Activated effector memory CD4-positive, alpha-beta T cell treated with Interleukin-2 at 50 U/mL for 16 hours (primary cell): ENCODE results near the gene NOPCHAP1.
"Not testable (repeated sequence)": the region's sequence is repeated elsewhere in the genome, so short reads cannot be mapped to it uniquely, and the experiment has no call there.

Experiments
- DNase-seq: peaks from one replicate; pipeline ENCODE4 v3.0.0-alpha.2; 2020

The NOPCHAP1 gene

DNA sequence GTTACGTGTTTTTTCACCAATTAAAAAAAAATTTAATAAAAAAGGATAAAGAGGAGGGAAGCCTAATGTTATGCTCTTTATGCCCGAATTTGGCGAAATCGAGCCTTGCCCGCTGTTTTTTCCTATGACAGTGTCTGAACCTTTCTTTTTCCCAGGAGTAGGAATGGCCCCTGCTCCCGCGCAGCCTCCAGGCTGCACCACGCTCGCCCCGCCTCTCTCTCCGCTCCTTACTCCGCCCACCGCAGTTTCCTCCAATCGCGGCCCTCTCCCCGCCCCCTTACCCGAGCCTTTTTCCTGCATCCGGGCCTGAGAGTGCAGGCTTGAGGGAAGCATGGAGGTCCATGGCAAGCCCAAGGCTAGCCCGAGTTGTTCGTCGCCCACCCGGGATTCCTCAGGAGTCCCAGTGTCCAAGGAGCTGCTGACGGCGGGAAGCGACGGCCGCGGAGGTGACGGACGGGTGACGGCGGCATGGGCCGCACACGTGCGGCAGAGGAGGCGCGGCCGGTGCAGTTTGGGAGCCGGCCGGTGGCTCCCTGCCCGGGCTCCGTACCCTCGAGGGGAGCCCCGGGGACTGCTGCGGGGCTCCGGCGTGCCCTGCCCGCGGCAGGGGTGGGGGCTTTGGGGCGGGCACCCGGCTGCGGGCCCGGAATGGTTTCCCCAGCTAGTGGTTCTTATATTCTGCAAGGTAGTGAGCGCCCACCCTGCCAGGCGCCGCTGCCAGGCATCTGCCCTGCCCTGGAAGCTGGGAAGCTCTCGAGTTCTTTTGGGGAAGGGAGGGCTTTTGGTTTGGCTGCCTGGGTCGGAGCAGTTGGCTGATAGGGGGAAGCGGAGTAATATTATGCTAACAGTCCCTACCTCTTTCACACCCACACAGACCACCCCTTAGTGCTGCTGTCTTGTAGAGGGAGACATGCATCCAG is at the start of gene NOPCHAP1:
TSS of gene NOPCHAP1 (plus strand) at position 295 of the 920 bp plus-strand sequence. CDS start at position 332, 37 bp downstream.
- peak; percentile 77 for DNase-seq

DNA sequence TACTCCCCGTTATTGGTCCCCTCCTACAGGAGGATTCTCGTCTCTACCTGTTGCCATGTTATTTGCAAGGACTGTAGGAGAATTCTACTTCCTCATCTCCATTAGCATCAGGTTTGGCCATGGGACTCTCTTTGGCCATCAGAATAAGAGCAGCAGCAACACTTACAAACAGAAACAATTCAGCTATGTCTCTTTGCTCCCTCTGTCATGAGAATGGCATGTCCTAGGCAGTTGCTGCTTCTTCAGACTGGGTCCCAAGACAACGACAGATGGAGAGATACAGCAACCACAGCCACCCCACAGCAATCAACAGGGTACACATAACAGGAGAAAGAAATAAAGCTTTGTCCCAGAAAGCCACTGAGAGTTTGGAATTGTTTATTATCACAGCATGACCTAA is 47.7 kb upstream of the NOPCHAP1 start:
- no peak for DNase-seq

GRCh38 chr12:104939089-104939488 is 47.0 kb upstream of the NOPCHAP1 start:
- no peak for DNase-seq

- DNase-seq: no peak
Measured at GRCh38 chr12:104941454-104941853, 44.7 kb upstream of the NOPCHAP1 start.

DNA sequence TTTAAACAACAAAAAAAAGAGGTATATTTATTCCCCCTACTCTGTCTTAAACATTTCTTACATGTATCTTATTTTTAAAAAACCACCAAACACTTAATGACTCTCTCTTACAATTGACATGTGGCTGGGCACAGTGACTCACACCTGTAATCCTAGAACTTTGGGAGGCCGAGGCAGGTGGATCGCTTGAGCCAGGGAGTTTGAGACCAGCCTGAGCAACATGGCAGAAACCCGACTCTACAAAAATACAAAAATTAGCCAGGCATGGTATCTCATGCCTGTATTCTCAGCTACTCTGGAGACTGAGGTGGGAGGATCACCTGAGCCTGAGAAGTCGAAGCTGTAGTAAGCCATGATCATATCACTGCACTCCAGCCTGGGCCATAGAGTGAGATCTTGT is 44.0 kb upstream of the NOPCHAP1 start:
- no peak for DNase-seq

GRCh38 chr12:104943401-104943800 is 42.7 kb upstream of the NOPCHAP1 start:
- not testable (repeated sequence) for DNase-seq

GRCh38 chr12:104944252-104944651 is 41.9 kb upstream of the NOPCHAP1 start:
- no peak for DNase-seq

- DNase-seq: not testable (repeated sequence)
Measured at GRCh38 chr12:104948716-104949115, 37.4 kb upstream of the NOPCHAP1 start.

- no peak for DNase-seq
Measured at GRCh38 chr12:104951759-104952509, 34.2 kb upstream of the NOPCHAP1 start.

GRCh38 chr12:104952816-104953215 is 33.3 kb upstream of the NOPCHAP1 start:
- DNase-seq: no peak

GRCh38 chr12:104953323-104953722 is 32.8 kb upstream of the NOPCHAP1 start:
- no peak for DNase-seq

GRCh38 chr12:104955703-104956102 is 30.4 kb upstream of the NOPCHAP1 start:
- DNase-seq: no peak

GRCh38 chr12:104956870-104957718 is 29.0 kb upstream of the NOPCHAP1 start:
- DNase-seq: no peak

DNA sequence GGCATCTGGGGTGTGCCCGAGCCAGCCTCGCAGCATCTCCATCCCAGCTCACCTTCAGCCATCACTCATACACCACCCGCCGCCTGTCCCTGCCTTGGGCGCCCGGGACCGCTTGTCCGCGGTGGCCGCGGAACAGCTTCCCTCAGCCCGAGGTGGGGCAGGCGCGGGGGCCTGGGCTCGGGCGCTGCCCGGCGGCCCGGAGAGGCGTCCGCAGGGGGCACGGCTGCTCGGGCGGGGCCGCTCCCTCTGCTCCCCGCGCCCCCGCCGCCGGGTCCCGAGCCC is 28.5 kb upstream of the NOPCHAP1 start:
- peak; percentile 20 for DNase-seq

- DNase-seq: peak; percentile 69
Measured at GRCh38 chr12:104958001-104958804, 27.9 kb upstream of the NOPCHAP1 start, which contains the start of gene SLC41A2. TSS of gene SLC41A2 (minus strand) at chr12:104958290. CDS start at chr12:104928527, 29,763 bp downstream.

DNA sequence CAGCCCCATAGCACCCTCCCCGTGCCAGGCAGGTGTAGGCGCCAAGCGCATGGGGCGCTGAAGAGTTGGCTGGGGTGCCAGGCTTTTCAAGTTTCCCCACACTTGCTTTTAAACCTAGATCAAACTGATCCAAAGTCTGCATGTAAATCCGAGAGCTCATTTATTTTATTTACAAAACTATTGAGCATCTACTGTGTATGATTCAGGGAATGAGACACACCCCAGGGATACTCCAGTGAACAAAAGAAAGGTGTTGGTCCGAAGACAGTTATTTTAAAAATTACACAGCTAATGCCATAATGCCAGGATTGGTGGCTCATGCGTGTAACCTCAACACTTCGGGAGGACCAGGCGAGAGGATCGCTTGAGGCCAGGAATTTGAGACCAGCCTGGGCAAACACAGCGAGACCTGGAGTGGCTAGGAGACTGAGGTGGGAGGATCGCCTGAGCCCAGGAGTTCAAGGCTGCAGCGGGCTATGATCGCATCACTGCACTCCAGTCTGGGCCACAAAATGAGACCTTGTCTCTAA is 27.2 kb upstream of the NOPCHAP1 start:
- DNase-seq: no peak

DNA sequence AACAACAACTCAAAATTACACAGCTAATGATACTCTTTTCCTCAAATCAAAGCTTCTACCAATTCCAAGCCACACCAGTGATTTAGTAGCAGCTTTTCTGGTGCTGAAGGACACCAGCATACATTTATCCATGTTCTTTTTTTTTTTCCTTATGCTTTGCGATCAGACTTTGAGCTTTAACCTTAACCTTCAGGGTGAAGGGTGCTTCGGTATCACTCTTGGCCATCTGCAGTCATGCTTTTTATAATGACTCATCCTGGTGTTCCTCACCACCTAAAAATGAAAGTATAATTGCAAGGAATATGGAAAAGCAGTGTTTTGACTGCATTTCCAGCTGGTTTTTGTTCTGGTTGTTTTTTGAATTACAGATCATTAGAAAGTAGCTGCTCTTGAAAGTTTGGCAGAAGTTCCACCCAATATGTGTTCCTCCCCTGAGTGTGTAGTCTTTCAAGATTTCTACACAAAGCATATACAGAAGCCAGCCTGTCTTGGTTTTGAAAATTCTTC is 26.7 kb upstream of the NOPCHAP1 start:
- no peak for DNase-seq

- no peak for DNase-seq
Measured at GRCh38 chr12:104960464-104960863, 25.7 kb upstream of the NOPCHAP1 start.

DNA sequence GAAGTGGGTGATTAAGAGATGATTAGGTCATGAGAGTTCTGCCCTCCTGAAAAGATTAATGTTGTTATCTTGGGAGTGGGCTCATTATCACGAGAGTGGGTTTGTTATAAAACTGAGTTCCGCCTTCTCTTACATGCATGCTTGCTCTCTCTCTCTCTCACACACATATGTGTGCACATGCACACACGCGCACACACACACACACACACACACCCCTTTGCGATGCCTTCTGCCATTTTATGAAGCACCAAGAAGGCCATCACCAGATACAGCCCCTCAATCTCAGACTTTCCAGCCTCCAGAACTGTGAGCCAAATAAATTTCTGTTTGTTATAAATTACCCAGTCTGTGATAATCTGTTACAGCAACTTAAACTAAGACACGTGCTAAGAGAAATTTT is 22.4 kb upstream of the NOPCHAP1 start:
- no peak for DNase-seq

DNA sequence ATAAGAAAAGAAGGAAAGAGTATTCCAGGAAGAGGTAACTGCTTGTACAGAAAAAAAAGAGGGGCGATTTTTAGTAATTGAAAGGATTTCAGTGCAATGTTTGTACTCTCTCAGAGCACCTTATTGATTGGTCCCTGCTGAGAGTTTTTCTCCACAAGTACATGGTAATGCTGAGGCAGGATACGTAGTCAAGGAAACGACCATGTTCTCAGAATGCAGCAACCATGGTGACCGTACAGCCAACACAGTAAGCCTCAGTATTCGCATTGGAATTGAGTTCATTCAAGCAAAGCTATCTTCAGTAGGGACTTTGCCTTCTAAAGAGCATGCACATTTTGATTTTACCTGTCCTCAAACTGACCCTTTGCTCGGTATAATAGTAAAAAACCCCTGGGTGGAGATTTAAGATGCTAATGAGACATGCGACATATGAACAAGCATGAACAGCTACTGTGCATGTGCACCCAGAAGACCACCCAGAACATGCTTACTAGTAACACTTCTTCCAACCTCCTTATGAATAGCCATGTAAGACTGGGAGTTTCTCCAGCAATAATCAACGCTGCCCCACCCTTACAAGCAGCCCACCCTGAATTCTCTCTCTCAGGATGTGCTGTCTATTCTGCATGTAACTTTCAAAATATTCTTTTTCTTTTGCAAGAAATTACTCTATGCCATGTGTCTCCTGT is 21.8 kb upstream of the NOPCHAP1 start:
- DNase-seq: no peak

DNA sequence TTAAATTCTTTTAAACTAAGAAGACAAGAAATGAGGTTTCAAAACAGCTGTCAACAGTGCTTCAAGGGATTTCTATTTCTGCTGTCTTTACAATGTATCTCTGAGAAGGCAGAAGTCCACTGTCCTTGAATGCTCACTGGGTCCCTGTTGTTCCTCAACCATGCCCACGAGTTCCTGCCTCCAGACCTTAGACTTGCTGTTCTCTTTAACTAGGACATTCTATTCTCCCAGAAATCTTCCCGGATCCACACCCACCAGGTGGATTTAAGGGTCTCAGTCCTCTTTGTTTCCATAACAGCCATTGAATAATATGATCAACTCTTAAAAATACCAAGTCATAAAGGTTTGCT is 21.3 kb upstream of the NOPCHAP1 start:
- DNase-seq: no peak
